Cerebellar cortex (tissue), 1 donor: Measurements from ENCODE around the gene SLC4A4.

Source experiments
- DNase-seq: peaks from one replicate; pipeline ENCODE4 v3.0.0-alpha.2; 2015; ENCODE audit warnings: low spot score

SLC4A4 gene

DNA sequence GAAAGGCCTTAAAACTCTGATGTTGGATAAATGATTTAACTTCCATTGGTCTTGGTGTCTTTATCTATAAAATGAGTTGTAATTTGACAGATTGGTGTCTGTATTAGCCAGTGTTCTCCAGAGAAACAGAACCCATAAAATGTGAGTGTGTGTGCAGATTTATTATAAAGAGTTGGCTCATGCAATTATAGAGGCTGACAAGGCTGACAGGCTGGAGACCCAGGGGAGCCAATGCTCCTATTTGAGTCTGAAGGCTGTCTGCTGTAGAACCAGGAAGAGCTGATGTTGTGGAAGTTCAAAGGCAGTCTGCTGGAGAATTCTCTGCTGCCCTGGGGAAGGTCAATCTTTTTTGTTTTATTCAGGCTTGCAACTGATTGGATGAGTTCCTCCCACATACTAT, 131.7 kb downstream of the SLC4A4 start:
- DNase-seq: no peak

DNA sequence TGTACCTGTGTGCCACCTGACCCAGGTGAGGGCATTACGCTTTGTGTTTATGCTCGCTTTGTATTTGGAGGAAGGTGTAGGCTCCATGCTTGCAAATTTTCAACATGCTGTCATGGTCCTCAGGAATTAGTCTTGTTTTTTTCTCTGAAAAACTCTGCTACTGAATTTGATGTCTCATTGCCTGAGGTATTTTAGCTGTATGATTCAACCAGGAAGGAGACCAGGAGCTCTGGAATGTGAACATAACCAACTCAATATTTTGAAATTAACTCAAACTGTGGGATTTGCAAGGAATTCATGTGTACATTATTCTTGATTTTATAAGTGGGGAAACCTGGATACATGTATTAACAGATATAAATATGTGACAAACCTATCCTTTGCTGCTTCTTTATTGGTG, 134.1 kb downstream of the SLC4A4 start:
- DNase-seq: no peak

DNA sequence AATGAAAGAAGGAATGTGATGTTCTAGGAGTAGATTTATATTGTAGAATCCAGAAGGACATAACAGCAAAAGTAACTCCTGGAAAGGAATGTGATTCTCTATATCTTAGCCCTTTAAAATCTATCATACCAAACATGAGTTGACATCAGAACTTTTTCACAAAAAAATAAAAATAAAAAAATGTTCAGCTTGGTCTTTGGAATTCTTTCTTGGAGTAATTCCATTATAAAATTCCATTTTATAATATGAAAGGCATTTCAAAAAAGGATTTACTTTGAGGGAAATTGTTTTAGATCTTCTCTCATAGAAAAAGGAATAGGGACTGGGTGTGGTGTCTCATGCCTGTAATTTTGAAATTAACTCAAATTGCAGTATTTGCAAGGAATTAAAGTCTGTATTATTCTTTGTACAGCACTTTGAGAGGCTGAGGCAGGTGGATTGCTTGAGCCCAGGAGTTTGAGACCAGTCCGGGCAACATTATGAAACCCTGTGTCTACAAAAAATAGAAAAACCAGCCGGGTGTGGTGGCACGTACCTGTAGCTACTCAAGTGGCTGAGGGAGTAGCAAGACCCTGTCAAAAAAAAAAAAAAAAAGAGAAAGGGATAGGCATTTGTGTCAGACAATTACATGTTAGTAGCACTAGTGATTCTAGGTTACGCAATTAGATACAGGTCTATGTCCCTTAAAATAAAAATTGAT, 134.9 kb downstream of the SLC4A4 start:
- no peak for DNase-seq

DNA sequence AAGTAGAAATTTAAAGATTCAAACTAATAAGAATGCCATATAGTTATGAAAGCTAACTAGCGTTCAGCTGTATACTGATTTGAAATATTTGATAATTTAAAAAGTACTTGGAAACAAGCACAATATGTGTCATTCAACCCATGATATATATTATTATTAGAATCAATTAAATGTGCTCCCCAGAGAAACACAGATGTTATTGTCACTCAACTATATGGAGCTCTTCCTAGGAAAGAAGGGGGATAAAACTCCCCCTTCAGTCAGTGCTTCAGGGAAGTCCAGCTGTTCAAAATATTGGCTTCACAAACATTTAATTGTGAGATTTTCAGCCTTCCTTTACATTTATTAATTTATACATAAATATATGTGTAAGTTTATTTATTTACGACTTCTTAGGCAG, 135.9 kb downstream of the SLC4A4 start:
- no peak for DNase-seq

DNA sequence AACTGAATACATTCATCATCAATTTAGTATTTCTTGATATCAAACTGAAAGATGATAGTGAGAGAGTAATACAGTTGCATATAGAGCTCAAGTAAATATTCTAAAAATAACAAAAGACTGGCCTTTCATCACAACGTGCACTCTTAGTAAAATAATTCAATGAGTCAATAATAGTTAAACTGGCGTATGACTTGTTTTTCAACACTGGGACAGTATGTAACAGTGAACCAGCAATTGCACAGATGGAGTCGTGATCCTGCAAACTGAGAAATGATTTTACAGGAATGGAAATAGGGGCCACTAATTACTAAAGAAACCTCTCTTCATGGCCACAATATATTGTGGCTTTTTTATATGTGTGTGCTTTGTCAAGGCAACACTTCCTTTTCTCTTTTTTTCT, 137.4 kb downstream of the SLC4A4 start:
- DNase-seq: no peak

DNA sequence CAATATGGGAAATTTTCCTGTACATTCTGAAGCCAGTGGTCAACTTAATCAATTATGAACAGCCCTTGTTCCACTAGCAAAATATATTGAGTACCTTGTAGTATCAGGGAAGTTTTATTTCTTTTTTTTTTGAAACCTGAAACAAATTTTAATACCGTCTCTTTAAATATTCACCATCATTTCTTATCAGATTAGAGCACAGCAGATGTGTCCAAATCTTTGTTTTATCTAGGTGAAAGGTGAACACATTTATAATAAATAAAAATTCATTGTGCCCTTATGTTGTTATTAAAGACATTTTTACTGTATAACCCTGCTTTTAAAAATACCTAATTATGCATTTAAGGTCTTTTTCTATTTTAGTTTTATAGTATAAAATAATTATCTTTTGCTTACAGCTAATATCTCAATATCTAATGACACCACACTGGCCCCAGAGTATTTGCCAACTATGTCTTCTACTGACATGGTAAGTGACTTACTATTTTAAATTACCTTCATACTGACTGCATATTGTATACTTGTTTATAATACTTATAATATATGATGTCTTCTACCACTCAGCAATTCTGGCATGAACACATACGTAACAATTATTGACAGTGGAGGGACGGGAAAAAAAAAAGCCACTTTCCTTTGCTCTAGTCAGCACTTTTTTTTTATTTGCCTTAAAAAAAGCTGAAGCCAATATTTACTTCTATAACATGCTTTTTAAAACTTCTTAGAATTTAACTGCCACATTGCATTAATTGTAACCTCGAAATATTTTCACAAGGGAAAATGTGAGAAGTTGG, 147.9 kb downstream of the SLC4A4 start:
- no peak for DNase-seq

DNA sequence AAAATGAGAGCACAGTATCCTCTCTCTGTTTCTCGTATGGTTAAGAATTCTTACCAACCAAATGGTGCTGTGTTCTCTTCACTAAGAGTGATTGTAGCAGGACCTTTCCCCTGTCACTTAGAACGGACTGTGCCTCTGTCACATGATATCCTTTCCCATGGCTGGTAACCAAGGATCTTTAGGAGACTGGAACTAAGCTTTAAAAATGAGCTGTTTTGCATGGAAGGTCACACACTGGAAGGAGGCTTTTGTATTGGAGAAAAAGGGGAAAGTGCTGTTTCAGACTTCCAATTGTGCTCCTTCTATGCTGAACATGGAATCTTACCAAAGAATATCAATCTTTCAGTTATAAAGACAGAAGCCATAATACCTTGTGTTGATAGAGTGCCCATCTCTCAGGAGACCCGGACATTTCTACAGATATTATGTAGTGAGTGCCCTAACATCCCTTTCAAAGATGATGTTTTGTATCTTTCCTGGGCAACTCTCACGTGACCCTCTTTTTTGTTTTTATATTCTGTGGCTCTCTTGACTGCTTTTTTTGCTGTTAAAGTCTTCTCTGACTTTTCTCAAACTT, 148.6 kb downstream of the SLC4A4 start:
- peak; percentile 31 for DNase-seq

DNA sequence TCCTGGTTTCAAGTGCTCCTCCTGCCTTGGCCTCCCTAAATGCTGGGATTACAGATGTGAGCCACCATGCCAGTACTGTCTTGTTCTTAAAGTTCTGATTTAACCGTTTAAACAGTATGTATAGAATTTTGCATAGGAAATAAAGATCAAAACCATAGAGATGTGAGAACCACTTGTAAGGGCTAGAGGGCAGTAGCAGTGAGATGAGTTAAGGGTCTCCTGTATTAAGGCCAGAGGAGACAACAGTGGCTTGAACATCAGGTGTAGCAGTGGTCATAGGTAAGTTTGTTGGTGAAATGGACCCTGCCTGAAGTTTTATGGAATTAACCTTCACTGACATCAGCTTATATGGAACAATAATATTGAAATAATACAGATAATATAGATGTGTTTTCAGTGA, 155.7 kb downstream of the SLC4A4 start:
- no peak for DNase-seq

DNA sequence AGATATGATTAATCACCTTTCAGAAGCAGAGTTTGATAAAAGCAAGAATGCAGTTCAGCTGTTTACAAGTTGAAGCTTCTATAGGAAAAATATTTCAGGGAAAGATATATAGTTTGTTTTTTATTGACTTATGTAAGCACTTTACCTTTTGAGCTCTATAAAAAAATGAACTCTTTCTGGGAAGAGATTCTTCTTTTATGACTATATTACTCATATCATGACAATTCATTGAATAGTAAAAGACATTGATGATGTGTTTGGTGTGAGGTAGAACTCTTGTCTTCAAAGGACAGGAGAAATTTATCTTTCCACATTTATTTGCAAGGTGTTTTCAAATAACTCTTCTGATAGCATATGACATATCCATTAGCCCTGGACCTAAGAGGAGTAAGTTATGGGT, 156.6 kb downstream of the SLC4A4 start:
- DNase-seq: no peak

DNA sequence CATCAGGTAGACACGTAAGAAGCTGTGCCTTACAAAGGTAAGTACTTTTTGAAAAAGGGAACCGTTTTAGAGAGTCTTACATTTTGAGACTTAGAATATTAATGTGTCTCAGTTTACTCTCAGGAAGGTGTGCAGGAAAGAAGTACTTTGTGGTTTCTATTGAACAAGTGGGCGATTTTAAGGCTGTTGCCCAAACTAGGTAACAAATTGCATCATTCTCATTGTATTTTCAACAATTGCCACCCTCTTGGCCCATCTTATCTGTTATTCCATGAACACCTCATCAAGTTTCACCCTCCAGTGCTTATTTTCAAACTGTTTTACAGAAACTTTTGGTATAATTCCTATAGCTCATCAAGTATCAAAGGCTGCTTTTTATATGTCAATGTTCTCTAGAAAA, 158.3 kb downstream of the SLC4A4 start:
- no peak for DNase-seq

DNA sequence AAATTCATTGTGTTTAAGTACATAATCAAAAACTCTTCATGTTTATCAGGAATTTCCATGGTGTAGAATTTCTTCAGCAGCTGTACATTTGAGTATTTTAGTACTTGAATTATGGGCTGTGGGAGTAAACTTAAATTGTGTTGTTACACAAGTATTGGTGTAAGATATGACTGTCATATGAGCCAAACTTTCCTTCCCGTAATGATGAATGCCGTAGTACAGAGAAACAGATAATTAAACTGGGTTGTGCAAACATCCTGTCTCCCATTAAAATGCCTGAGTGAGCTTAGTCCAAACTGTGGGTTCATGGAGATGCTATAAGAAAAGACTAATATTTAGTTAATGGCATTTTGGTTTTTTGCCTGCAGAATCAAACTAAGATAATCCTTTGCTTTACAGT, 159.2 kb downstream of the SLC4A4 start:
- DNase-seq: no peak

DNA sequence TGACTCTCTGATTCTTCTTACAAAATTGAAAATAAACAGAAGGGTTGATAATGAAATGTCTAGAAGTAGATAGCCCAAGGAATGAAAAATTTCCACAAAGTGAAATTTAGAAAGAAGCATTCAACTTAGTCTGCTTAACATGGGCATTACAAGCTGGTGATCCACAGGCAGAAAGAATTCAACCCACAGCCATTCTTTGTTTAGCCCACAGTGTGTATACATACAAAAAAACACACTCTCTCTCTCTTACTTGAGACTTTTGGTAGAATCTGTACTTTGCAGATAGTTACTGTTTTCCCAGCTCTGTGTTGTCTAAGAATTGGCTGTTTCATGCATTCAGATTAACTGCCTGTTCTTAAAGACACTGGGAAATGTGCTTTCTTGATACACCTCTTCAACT, 159.8 kb downstream of the SLC4A4 start:
- no peak for DNase-seq

DNA sequence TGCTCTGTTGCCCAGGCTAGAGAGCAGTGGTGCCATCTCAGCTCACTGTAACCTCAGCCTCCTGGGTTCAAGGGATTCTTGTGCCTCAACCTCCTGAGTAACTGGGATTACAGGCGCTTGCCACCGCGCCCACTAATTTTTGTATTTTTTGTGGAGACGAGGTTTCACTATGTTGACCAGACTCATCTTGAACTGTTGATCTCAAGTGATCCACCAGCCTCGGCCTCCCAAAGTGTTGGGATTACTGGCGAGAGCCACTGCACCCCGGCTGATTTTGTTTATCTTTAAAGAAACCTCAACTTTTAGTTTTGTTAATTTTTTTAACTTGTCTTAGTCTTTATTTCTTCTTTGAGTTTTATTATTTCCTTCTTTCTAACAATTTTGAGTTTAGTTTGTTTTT, 163.2 kb downstream of the SLC4A4 start:
- no peak for DNase-seq

DNA sequence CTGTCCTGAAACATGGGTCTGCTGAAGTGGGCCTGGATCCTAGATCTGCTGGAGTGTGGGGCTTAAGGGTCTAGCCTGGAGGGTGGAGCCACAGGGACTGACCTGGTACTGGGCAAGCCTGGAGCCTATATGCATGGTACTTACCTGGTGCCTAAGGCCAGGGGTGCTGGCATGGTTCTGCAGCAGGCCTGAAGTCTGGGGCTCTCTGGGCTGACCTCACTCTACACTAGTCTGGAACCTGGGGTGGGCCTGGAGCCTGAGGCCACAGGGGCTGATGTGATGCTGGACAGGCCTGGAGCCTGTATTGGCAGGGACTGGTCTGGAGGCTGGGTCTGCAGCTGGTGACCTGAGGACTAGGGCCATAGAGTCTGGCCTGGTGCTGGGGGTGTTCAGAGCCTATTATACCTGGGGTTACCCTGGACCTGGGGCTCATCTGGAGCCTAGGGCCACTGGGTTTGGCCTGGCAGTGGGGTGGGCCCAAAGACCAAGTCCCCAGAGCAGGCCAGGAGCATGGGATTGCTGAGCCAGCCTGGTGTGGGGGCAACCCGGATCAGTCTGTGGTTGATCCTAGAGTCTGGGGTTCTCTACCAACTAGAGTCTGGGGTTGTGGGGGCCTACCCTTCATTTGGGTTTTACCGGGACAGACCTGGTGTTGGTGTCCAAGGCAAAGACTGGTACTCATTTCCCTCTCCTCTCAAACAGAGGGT, 179.6 kb downstream of the SLC4A4 start:
- DNase-seq: no peak

DNA sequence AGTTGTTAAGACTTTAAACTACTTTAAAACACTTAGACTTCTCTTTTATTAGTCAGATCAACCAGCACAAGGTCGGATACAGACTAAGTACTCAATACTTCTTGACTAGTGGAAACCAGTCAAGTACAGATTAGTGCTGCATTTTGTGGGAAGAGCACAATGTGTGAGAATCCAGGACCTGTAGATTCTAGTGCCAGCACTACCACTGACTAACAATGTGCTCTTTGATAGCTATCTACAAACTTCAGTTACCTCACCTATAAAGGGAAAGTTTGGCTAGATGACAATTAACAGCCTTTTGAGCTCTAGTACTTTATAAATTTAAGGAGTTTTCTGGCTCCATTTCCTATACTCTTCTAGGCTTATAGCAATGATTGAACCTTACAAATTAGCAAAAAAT, 181.5 kb downstream of the SLC4A4 start:
- no peak for DNase-seq

DNA sequence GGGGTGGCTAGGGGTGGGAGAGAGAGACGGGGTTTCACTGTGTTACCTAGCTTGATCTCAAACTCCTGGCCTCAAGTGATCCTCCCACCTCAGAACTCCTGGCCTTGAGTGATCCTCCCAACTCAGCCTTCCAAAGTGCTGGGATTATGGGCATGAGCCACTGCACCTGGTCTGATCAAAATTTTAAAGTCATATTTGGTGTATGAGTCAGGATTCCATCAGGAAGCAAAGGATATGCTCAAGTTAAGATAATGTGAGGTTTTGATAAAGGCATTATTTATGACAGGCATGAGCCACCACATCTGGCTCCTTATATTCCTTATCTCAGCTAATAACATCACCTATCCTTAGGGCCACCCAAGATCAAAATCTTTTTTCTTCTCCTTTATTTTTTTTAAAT, 182.0 kb downstream of the SLC4A4 start:
- DNase-seq: no peak

DNA sequence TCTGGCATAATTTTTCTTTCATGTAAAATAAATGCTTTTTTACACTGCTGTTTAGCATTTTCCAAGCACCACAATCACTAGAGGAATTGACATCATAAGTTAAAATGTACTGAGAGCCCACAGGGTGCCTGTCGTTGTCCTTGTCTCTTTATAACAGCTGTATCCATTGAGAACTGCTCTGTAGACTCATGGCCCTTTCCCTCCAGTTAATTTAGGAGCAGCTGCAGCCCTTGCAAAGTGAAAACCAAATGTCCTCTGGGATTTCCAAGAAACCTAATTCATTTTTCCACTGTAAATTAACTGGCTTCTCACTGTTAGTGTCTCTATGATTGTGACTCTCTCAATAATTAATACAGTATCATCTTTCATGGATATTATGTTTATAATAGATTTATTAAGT, 185.9 kb downstream of the SLC4A4 start:
- no peak for DNase-seq

DNA sequence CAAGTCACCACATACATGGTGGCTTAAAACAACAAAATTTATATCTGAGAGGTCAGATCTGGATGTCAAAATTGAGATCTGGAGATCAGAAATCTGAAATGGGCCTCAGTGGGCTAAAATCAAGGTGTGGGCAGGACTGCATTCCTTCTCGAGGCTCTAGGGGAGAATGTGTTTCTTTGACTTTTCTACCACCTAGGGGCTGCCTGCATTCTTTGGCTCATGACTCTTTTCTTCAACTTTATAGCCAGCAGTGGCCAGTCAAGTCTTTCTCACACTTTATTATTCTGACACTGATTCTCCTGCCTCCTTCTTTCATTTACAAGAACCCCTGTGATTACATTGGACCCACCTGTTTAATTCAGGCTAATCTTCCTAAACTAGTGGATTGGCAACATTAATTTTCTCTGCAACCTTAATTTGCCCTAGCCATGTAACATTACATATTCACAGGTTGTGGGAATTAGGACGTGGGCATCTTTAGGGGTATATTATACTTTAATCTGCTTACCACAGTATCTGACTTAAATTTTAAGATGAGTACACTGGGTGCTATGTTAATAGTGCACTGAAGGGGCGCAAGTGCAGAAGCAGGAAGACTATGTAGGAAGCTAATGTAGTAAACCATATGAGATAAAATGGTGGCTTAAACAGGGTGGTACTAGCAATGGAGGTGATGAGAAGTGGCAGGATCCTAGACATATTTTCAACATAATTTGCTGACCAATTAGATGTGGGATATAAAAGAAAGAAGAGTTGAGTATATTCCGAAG, 188.0 kb downstream of the SLC4A4 start:
- no peak for DNase-seq

DNA sequence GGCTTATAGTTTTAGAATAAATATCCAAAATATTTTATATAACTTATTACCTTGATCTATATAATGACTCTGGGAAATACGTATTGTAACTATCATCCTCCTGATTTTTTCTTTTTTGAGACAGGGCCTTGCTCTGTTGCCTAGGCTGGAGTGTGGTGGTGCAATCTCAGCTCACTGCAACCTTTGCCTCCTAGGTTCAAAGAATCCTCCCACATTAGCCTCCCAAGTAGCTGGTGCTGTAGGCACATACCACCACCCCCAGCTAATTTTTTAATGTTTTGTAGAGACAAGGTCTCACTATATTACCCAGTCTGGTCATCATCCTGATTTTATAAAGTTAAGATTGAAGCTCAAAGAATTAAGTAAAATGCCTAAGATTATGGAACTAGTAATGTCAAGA, 193.6 kb downstream of the SLC4A4 start:
- no peak for DNase-seq

DNA sequence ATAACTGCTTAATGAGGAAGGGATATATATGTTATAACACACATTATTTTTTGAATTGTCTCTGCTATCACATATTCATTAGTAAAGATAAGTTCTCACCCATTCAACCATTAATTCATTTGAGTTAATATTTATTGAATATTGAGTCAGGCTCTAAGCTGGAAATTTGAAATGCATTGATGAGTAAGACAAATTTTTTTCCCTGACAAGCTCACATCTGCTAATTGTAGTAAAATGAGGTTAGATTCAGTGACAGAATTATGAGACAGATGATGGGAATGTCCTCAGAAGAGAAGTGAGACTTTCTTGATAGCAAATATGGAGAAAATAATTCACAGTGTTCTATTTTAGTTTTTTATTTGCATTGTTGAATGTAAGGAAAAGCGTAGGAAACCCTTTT, 194.3 kb downstream of the SLC4A4 start:
- DNase-seq: no peak

DNA sequence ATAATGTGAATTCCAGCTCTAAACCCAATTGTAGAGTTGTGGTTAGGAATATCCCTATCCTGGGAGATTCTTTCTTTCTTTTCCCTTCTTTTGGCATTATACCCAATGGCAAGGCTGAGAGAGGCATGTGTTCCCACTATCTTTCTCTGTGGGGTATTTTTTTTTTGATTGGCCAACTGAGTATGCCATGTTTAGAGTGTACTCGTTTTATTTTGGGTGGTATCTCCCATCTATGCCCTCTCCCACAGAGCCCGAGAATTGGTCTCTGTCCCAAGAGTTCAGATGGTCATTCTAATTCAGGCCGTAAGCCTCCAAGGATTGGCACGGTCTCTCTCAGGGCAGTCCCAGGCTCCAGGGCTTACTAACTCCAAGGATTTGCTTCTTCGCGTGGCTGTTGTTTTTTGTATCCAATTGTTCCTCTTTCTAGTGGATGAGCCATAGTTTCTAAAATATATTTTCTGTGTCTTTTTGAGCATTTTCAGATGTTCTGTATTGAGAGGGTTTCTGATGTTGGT, 198.8 kb downstream of the SLC4A4 start:
- peak; percentile 96 for DNase-seq

DNA sequence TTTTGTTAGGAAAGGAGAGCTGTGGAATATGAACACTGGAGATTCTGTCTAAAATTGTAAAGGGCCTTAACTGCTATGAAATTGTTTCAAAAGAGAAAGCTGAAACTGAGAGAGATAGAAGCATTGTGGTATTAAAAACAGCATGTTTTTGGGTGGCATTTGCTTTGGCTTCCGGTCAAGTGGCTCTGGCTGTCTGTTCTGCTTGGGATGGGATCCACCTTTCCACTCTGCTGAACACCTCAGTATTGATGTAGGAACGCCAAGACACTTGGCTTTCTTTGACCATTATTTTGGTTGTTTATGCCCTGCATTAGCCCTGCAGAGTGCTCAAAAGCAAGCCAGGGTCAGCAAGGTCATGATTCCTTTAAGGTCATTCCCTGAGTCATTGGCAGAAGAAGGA, 199.7 kb downstream of the SLC4A4 start:
- DNase-seq: peak; percentile 95
